ENCODE measurements around the gene RBP3.

RBP3 gene

GRCh38 chr10:47330804-47331203, 17.4 kb upstream of the RBP3 start:
- H3K4me3 ChIP-seq: no peak overlapping the region

DNA sequence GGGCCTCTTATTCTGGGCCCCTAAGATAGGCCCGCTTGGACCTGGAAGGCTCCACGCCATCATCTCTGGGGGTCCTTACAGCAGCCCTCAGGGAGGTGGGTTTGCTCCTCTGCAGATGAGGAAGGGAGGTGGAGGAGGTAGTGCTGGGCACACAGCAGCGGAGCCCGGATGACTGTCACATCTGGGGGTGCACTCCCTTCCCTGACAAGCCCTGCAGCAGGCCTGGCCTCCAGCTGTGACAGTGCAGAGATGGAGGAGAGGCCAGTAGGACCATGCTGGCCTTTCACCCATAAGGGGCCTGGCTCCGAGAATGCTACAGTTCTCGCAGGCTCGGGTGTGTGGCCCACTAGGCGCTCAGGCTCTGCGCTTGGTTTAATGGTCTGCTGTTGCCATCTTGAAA, 16.7 kb upstream of the RBP3 start:
- TF ChIP-seq, protein P1, sequence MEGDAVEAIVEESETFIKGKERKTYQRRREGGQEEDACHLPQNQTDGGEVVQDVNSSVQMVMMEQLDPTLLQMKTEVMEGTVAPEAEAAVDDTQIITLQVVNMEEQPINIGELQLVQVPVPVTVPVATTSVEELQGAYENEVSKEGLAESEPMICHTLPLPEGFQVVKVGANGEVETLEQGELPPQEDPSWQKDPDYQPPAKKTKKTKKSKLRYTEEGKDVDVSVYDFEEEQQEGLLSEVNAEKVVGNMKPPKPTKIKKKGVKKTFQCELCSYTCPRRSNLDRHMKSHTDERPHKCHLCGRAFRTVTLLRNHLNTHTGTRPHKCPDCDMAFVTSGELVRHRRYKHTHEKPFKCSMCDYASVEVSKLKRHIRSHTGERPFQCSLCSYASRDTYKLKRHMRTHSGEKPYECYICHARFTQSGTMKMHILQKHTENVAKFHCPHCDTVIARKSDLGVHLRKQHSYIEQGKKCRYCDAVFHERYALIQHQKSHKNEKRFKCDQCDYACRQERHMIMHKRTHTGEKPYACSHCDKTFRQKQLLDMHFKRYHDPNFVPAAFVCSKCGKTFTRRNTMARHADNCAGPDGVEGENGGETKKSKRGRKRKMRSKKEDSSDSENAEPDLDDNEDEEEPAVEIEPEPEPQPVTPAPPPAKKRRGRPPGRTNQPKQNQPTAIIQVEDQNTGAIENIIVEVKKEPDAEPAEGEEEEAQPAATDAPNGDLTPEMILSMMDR (IDR thresholded peaks at IDR 0.05): no peak
- Histone ChIP-seq H3K4me3 (no peak overlapping the region), H3K27ac (no peak overlapping the region)
- no peak for DNase-seq (ENCODE audit: low spot score)

More at GRCh38 chr10:47330804-47331203, 17.4 kb upstream of the RBP3 start:
- TF ChIP-seq, protein P1 (IDR thresholded peaks at IDR 0.05): no peak
- DNase-seq (ENCODE audit: low spot score): no peak
- H3K27ac ChIP-seq: no peak overlapping the region

DNA sequence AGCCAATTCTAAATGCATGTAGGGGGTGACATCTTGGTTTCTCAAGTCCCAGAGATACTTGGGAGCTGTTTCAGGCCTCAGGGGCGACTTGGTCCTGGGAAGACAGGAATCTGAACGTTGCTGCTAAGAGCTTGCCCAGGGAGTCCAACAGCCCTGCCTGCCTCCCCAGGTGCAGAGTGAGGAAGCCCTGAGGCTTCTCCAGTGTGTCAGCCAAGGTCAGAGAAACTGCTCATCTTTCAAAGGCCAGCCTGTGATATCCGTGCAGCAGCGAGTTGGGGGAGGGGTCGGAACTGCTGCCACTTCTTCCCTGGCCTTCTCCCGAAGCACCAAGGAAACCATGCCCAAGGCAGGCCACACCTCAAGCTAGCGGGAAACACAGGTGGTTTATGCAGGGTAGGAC, 16.2 kb upstream of the RBP3 start:
- Histone ChIP-seq H3K4me3 (no peak overlapping the region), H3K27ac (no peak overlapping the region)
- DNase-seq (ENCODE audit: low spot score): no peak
- TF ChIP-seq, protein P1 (IDR thresholded peaks at IDR 0.05): no peak

GRCh38 chr10:47332371-47332770, 15.8 kb upstream of the RBP3 start:
- Histone ChIP-seq H3K27ac (no peak overlapping the region), H3K4me3 (no peak overlapping the region)
- DNase-seq (ENCODE audit: low spot score): no peak
- TF ChIP-seq, protein P1 (IDR thresholded peaks at IDR 0.05): no peak

GRCh38 chr10:47332946-47333345, 15.2 kb upstream of the RBP3 start:
- DNase-seq (ENCODE audit: low spot score): no peak
- H3K4me3 ChIP-seq: no peak overlapping the region
- H3K27ac ChIP-seq: no peak overlapping the region
- TF ChIP-seq, protein P1 (IDR thresholded peaks at IDR 0.05): no peak

DNA sequence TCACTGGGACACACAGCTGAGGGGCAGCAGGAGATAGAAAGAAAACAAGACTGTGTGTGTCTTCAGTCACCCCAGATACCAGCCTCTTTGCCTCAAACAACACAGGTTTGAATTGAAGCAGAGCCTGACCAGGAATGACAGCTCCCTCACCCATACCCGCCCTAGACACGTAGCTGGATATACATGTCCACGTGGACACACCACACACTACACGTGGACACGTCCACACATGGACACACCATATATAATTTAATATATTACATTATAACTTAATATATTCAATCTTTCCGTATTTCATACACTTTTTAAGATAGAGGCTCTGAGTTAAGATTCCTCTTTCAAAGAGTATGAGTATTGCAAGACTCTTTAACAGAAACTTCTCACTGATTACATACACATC, 14.6 kb upstream of the RBP3 start:
- no peak overlapping the region for H3K4me3 ChIP-seq
- no peak overlapping the region for H3K27ac ChIP-seq
- no peak for DNase-seq (ENCODE audit: low spot score)
- TF ChIP-seq, protein P1 (IDR thresholded peaks at IDR 0.05): no peak

DNA sequence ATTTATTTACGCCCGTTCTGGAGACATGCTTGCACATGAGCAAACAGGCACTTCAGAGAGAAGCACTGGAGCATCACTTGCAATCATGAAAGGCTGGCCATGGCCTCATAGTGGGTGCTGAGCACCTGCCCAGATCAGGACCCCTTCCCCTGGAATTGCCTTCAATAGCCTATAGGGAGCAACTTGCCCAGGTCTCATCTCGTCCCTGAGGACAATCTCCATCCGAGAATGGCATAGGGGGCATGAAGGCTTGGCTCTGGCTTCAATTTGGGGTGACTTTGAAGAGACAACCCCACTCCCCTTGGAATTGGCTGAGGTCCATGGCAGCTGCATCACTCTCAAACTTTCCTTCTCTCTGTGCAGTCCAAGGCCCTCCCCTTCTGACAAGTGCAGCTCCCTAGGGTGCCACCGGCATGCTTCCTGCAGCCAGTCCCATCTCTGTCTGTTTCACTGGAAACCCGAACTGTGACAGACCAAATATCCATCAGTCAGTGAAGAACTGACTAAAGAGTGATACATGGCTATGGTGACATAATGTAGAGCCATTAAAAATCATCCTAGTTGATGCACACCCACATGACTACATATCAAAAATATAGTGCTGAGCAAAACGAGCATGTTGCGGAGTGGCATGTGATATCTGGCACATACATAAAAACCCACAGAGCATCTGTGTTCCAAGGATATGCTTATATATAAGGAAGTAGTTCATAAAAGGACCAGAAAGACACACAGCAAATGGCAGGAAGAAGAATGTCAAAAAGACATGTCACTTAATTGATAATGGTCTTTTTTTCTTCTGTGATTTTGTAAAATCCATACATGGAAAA, 13.5 kb upstream of the RBP3 start:
- DNase-seq (ENCODE audit: low spot score): no peak
- Histone ChIP-seq H3K4me3 (no peak overlapping the region), H3K27ac (no peak overlapping the region)
- TF ChIP-seq, protein P1 (IDR thresholded peaks at IDR 0.05): no peak
